HL-60 (cell line): ENCODE results near the gene DELE1.

Source experiments
- CTCF ChIP-seq: IDR thresholded peaks from one replicate; pipeline ENCODE4 v1.5.1; 2011; ENCODE audit warnings: low read length, control low read depth, inconsistent platforms; ENCODE audit not compliant: insufficient read depth
- POLR2AphosphoS5 ChIP-seq: IDR thresholded peaks from 2 replicates; pipeline ENCODE4 v1.6.1; 2012; ENCODE audit warnings: low read depth
- REST ChIP-seq: IDR thresholded peaks from 2 replicates; pipeline ENCODE4 v1.6.1; 2012; ENCODE audit warnings: low read depth; ENCODE audit not compliant: insufficient replicate concordance
- SPI1 ChIP-seq: IDR thresholded peaks from 2 replicates; pipeline ENCODE4 v1.6.1; 2012; ENCODE audit warnings: low read depth, mild to moderate bottlenecking, borderline replicate concordance

- TF ChIP-seq CTCF, result no peak
- TF ChIP-seq POLR2AphosphoS5, result no peak
- TF ChIP-seq REST, result no peak
- no peak for TF ChIP-seq SPI1
Observed at GRCh38 chr5:141952020-141952419, 28.3 kb downstream of the DELE1 start.
